Measurements from ENCODE around the gene FRMD6.
"Not testable (repeated sequence)": the region's sequence is repeated elsewhere in the genome, so short reads cannot be mapped to it uniquely, and the experiment has no call there.

Gene FRMD6

GRCh38 chr14:51735851-51736250 is 84.1 kb downstream of the FRMD6 start:
- in situ Hi-C loops (cut with HindIII; ENCODE audit: low sequenced_read_pairs): no loop called here
- no peak overlapping the region for H3K4me3 ChIP-seq (ENCODE audit: low read depth, low read length)
- TF ChIP-seq, protein P1, sequence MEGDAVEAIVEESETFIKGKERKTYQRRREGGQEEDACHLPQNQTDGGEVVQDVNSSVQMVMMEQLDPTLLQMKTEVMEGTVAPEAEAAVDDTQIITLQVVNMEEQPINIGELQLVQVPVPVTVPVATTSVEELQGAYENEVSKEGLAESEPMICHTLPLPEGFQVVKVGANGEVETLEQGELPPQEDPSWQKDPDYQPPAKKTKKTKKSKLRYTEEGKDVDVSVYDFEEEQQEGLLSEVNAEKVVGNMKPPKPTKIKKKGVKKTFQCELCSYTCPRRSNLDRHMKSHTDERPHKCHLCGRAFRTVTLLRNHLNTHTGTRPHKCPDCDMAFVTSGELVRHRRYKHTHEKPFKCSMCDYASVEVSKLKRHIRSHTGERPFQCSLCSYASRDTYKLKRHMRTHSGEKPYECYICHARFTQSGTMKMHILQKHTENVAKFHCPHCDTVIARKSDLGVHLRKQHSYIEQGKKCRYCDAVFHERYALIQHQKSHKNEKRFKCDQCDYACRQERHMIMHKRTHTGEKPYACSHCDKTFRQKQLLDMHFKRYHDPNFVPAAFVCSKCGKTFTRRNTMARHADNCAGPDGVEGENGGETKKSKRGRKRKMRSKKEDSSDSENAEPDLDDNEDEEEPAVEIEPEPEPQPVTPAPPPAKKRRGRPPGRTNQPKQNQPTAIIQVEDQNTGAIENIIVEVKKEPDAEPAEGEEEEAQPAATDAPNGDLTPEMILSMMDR (IDR thresholded peaks at IDR 0.05; ENCODE audit: low read depth, low read length): no peak
- no peak for DNase-seq (ENCODE audit: low read depth, low spot score)

DNA sequence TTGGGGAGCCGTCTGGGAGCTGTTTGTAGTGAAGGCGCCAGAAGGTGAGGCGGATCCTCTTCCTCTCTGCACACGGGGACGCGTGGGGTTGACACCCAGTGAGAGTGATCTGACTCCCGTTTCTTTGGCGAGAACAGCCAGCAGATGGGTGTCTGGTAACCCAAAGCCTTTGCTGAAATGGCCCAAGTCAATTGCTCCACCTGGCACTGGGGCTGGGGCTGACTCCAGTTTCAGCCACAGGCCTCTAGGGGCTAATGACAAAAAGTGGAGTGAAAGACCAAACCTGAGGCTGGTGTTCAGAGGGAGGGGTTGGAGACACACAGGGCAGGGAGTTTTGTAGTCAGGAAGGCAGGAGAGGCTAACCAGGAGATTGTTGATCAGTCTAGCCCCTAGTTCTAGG is 87.0 kb downstream of the FRMD6 start:
- no peak for DNase-seq (ENCODE audit: low read depth, low spot score)

DNA sequence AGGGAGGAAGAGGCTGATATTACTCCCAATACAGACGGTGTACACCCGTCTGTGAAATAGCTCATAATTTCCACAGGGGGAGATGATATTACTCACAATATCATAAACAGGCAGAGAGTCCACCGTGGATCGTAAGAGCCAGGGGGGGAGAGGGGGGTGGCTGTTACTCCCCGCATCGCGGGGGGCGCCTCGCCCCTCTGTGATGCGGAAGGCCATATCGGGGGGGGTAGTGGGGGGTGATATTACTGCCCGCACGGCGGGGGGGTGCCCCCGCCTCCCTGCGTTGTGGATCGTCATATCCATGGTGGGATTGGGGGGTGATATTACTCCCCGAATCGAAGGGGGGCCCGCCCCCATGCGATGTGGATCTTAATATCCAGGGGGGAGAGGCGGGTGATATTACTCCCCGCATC is 91.9 kb downstream of the FRMD6 start:
- TF ChIP-seq, protein P1 (IDR thresholded peaks at IDR 0.05; ENCODE audit: low read depth, low read length): no peak
- in situ Hi-C loops (cut with HindIII; ENCODE audit: low sequenced_read_pairs): no loop called here
- no peak for DNase-seq (ENCODE audit: low read depth, low spot score)
- no peak overlapping the region for H3K4me3 ChIP-seq (ENCODE audit: low read depth, low read length)

More for the DNA sequence above, 87.0 kb downstream of the FRMD6 start:
- H3K4me3 ChIP-seq (ENCODE audit: low read depth, low read length): no peak overlapping the region
- TF ChIP-seq, protein P1 (IDR thresholded peaks at IDR 0.05; ENCODE audit: low read depth, low read length): no peak
- in situ Hi-C loops (cut with HindIII; ENCODE audit: low sequenced_read_pairs): no loop called here

DNA sequence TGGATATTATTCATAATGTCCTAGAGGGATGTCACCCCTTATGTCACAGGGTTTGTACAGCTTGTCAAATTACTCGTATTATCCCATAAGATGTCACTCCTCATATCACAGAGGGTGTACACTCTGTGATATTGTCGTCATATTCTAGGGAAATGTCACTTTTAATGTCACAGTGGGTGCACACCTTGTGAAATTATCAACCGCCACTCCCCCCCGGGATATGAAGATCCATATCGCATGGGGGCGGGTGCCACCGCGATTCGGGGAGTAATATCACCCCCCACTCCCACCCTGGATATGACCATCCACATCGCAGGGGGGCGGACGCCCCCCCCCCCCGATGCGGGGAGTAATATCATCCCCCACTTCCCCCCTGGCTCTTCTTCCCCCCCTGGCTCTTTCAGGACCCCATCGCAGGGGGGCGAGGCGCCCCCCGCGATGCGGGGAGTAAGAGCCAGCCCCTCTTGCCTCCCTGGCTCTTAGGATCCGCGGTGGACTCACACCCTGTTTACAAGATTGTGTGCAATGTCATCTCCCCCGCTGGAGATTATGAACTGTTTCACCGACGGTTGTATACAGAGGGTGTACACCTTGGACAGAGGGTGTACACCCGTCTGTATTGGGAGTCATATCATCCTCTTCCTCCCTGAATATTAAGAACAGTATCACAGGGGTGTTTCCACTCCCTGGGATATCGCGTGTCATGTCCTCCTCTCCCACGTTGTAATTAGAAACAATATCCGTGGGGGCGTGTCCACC is 92.8 kb downstream of the FRMD6 start:
- in situ Hi-C loops (cut with HindIII; ENCODE audit: low sequenced_read_pairs): no loop called here
- no peak for DNase-seq (ENCODE audit: low read depth, low spot score)
- TF ChIP-seq, protein P1 (IDR thresholded peaks at IDR 0.05; ENCODE audit: low read depth, low read length): no peak
- no peak overlapping the region for H3K4me3 ChIP-seq (ENCODE audit: low read depth, low read length)

DNA sequence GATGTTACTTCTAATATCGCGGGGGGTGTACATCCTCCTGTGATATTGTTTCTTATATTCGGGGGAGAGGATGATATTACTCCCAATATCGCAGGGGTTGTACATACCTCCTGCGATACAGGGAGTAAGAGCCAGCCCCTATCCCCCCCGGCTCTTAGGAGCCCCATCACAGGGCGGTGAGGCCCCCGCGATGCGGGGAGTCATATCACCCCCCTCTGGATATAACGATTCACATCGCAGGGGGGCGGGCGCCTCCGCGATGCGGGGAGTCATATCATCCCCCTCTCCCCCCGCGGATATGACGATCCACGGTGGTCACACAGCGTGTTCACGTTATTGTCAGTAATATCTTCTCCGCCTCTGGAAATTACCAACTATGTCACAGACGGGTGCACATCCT is 95.1 kb downstream of the FRMD6 start:
- H3K4me3 ChIP-seq (ENCODE audit: low read depth, low read length); DNase-seq (ENCODE audit: low read depth, low spot score); in situ Hi-C loops (cut with HindIII; ENCODE audit: low sequenced_read_pairs): not testable (repeated sequence)

DNA sequence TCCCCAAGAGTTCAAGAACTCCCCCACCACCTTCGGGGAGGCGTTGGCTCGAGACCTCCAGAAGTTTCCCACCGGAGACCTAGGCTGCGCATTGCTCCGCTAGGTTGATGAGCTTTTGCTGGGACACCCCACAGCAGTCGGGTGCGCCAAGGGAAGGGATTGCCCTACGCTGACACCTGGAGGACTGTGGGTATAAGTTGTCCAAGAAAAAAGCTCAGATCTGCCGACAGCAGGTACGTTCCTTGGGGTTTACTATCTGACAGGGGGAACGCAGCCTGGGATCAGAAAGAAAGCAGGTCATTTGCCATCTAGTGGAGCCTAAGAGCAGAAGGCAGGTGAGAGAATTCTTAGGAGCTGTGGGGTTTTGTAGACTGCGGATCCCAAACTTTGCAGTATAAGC is 98.8 kb downstream of the FRMD6 start:
- DNase-seq (ENCODE audit: low read depth, low spot score): no peak
- no peak overlapping the region for H3K4me3 ChIP-seq (ENCODE audit: low read depth, low read length)
- TF ChIP-seq, protein P1 (IDR thresholded peaks at IDR 0.05; ENCODE audit: low read depth, low read length): no peak
- in situ Hi-C loops (cut with HindIII; ENCODE audit: low sequenced_read_pairs): no loop called here

GRCh38 chr14:51751611-51752345 is 100.1 kb downstream of the FRMD6 start:
- H3K4me3 ChIP-seq (ENCODE audit: low read depth, low read length); DNase-seq (ENCODE audit: low read depth, low spot score); in situ Hi-C loops (cut with HindIII; ENCODE audit: low sequenced_read_pairs): not testable (repeated sequence)

- in situ Hi-C loops (cut with HindIII; ENCODE audit: low sequenced_read_pairs); DNase-seq (ENCODE audit: low read depth, low spot score); H3K4me3 ChIP-seq (ENCODE audit: low read depth, low read length): not testable (repeated sequence)
Observed at GRCh38 chr14:51757756-51758155, 106.0 kb downstream of the FRMD6 start.
